ENCODE data around the gene PTPRT.

DNA sequence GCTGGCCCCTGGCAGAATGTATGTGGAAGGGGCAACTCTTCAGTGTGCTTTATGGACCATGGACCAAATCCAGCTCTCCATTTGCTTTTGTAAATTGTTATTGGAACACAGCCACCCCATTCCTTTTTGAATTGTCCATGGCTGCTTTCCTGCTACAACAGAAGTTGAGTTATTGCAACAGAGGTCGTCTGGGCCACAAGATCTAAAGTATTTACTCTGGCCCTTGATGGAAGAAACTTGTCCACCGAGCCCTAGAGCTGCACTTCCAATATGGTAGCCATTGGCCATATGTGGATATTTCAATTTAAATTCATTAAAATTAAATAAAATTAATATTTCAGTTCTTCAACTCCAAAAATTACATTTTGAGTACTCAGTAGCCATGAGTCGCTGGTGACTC is 543.5 kb downstream of the PTPRT start:
- TF ChIP-seq, protein P1, sequence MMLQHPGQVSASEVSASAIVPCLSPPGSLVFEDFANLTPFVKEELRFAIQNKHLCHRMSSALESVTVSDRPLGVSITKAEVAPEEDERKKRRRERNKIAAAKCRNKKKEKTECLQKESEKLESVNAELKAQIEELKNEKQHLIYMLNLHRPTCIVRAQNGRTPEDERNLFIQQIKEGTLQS (IDR thresholded peaks at IDR 0.05) = no peak
- TF ChIP-seq TCF7L2 (IDR thresholded peaks at IDR 0.05; ENCODE audit: borderline replicate concordance, extremely low read depth, insufficient read depth, insufficient read length) = no peak
- no peak for TF ChIP-seq YY1 (IDR thresholded peaks at IDR 0.05; ENCODE audit: extremely low read depth, insufficient replicate concordance, low read depth, low read length)
- TF ChIP-seq, protein P2, sequence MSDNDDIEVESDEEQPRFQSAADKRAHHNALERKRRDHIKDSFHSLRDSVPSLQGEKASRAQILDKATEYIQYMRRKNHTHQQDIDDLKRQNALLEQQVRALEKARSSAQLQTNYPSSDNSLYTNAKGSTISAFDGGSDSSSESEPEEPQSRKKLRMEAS (IDR thresholded peaks at IDR 0.05) = no peak
- TF ChIP-seq, protein P3, sequence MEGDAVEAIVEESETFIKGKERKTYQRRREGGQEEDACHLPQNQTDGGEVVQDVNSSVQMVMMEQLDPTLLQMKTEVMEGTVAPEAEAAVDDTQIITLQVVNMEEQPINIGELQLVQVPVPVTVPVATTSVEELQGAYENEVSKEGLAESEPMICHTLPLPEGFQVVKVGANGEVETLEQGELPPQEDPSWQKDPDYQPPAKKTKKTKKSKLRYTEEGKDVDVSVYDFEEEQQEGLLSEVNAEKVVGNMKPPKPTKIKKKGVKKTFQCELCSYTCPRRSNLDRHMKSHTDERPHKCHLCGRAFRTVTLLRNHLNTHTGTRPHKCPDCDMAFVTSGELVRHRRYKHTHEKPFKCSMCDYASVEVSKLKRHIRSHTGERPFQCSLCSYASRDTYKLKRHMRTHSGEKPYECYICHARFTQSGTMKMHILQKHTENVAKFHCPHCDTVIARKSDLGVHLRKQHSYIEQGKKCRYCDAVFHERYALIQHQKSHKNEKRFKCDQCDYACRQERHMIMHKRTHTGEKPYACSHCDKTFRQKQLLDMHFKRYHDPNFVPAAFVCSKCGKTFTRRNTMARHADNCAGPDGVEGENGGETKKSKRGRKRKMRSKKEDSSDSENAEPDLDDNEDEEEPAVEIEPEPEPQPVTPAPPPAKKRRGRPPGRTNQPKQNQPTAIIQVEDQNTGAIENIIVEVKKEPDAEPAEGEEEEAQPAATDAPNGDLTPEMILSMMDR (IDR thresholded peaks at IDR 0.05 in 2 of 3, conservative IDR thresholded peaks at IDR 0.05 in 1 of 3; ENCODE audit: borderline replicate concordance in 1 of 3, insufficient read depth in 1 of 3, low read depth in 2 of 3, low read length in 2 of 3) = no peak
- TF ChIP-seq POLR2A (IDR thresholded peaks at IDR 0.05; ENCODE audit: borderline replicate concordance, extremely low read depth, insufficient read depth, insufficient read length) = no peak

Measured in HCT116 (cell line).